OCI-LY1 (cell line): ENCODE data around the gene CDH23.

Experiments used
- EZH2 ChIP-seq: fragments of 200-600 bp; sonication (generic), shearing (Covaris generic); IDR thresholded peaks from 2 replicates; pipeline ENCODE4 v1.8.0; 2017; ENCODE audit warnings: borderline replicate concordance, mixed run types, mild to moderate bottlenecking, antibody characterized with exemption, low read length, moderate library complexity, mixed read lengths
- TF ChIP-seq, protein P1 (sequence below): fragments of 200-600 bp; sonication (generic), shearing (Covaris generic); IDR thresholded peaks from 2 replicates; pipeline ENCODE4 v1.5.1; 2017; ENCODE audit warnings: mild to moderate bottlenecking, antibody characterized with exemption, low read length, moderate library complexity, mixed read lengths

DNA sequence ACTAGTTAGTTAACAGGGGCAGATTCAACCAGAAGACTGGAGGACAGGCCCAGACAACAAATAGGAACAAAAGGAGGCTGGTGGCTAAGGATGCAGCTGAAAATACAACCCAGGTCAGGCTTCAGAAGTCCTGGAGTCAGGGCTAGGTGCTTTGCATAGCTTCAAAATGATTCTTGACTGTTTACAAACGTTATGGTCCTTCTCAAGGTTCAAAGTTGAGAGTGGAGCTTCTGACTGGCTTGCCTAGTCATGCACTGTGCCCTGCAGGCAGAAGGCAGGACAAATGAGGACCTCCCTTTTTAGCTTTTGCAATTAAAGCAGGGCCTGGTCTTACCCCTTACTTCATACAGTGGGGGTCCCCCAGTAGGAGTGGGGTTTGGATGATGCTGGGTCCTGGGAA lies 4.4 kb upstream of the CDH23 start:
- TF ChIP-seq, protein P1, sequence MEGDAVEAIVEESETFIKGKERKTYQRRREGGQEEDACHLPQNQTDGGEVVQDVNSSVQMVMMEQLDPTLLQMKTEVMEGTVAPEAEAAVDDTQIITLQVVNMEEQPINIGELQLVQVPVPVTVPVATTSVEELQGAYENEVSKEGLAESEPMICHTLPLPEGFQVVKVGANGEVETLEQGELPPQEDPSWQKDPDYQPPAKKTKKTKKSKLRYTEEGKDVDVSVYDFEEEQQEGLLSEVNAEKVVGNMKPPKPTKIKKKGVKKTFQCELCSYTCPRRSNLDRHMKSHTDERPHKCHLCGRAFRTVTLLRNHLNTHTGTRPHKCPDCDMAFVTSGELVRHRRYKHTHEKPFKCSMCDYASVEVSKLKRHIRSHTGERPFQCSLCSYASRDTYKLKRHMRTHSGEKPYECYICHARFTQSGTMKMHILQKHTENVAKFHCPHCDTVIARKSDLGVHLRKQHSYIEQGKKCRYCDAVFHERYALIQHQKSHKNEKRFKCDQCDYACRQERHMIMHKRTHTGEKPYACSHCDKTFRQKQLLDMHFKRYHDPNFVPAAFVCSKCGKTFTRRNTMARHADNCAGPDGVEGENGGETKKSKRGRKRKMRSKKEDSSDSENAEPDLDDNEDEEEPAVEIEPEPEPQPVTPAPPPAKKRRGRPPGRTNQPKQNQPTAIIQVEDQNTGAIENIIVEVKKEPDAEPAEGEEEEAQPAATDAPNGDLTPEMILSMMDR = no peak
- TF ChIP-seq EZH2 = no peak
